22Rv1 (cell line): ENCODE results near the gene PIK3AP1.

Experiments used
- H3K27ac ChIP-seq: fragments of 450-650 bp; 2 replicates; pipeline ENCODE4 v1.5.1; 2017
- CTCF ChIP-seq: fragments of 450-650 bp; IDR thresholded peaks from 2 replicates; pipeline ENCODE4 v1.5.1; 2017; ENCODE audit warnings: mild to moderate bottlenecking
- ZFX ChIP-seq: fragments of 450-650 bp; IDR thresholded peaks from 2 replicates; pipeline ENCODE4 v1.6.1; 2017; ENCODE audit warnings: antibody characterized with exemption, borderline replicate concordance

Gene PIK3AP1

GRCh38 chr10:96639899-96640298 is 80.4 kb downstream of the PIK3AP1 start:
- no peak for TF ChIP-seq CTCF
- no peak overlapping the region for H3K27ac ChIP-seq

- TF ChIP-seq CTCF (no peak), ZFX (no peak)
- H3K27ac ChIP-seq: no peak overlapping the region
Observed at GRCh38 chr10:96638696-96639095, 81.6 kb downstream of the PIK3AP1 start.

- H3K27ac ChIP-seq: no peak overlapping the region
- TF ChIP-seq ZFX: no peak
- TF ChIP-seq CTCF: no peak
Observed at GRCh38 chr10:96638120-96638519, 82.2 kb downstream of the PIK3AP1 start.

GRCh38 chr10:96637709-96638108 is 82.6 kb downstream of the PIK3AP1 start:
- TF ChIP-seq CTCF (no peak), ZFX (no peak)
- H3K27ac ChIP-seq: no peak overlapping the region

GRCh38 chr10:96636551-96636950 is 83.8 kb downstream of the PIK3AP1 start:
- no peak overlapping the region for H3K27ac ChIP-seq
- TF ChIP-seq CTCF (no peak), ZFX (no peak)

GRCh38 chr10:96632974-96633710 is 87.2 kb downstream of the PIK3AP1 start:
- TF ChIP-seq ZFX (no peak), CTCF (no peak)
- H3K27ac ChIP-seq: no peak overlapping the region

GRCh38 chr10:96627292-96627691 is 93.0 kb downstream of the PIK3AP1 start:
- no peak for TF ChIP-seq ZFX
- no peak for TF ChIP-seq CTCF
- H3K27ac ChIP-seq: no peak overlapping the region
